GM23338 (cell line): Measurements from ENCODE around the gene UMODL1. TPM values are rescaled to one million over a fixed set of nuclear protein-coding genes. Genes with fewer than 3 reads are reported as not detected.

Experiments
- ATAC-seq: fragments of 200-7000 bp; cut with Tn5 transposase; 3 replicates; pipeline ENCODE4 v1.9.1; 2020
- DNase-seq: peaks from one replicate; pipeline ENCODE4 v3.0.0-alpha.2; 2015; ENCODE audit warnings: low spot score
- H2AFZ ChIP-seq: fragments of 200-600 bp; sonication (generic); 2 replicates; pipeline ENCODE4 v1.8.0; 2016; ENCODE audit warnings: antibody characterized with exemption, mild to moderate bottlenecking, moderate library complexity
- H3F3A ChIP-seq: fragments of 200-600 bp; sonication (generic); replicated peaks from 2 replicates; pipeline ENCODE4 v1.8.0; 2017; ENCODE audit warnings: antibody characterized with exemption, mixed run types, low read depth
- H3K27ac ChIP-seq: fragments of 200-600 bp; sonication (generic); 2 replicates; pipeline ENCODE4 v1.6.1; 2016; ENCODE audit warnings: low read depth
- H3K27me3 ChIP-seq: fragments of 200-600 bp; sonication (generic); 2 replicates; pipeline ENCODE4 v1.8.0; 2016; ENCODE audit warnings: mild to moderate bottlenecking, mixed run types, moderate library complexity; ENCODE audit not compliant: insufficient read depth
- H3K36me3 ChIP-seq: fragments of 200-600 bp; sonication (generic); 2 replicates; pipeline ENCODE4 v1.8.0; 2016; ENCODE audit warnings: mild to moderate bottlenecking; ENCODE audit not compliant: insufficient read depth
- H3K4me1 ChIP-seq: fragments of 200-600 bp; sonication (generic); 2 replicates; pipeline ENCODE4 v1.8.0; 2016; ENCODE audit warnings: mild to moderate bottlenecking, moderate library complexity; ENCODE audit not compliant: insufficient read depth
- H3K4me2 ChIP-seq: fragments of 200-600 bp; sonication (generic); 2 replicates; pipeline ENCODE4 v1.7.1; 2017; ENCODE audit warnings: mixed run types
- H3K4me3 ChIP-seq: fragments of 200-600 bp; sonication (generic); 2 replicates; pipeline ENCODE4 v1.6.1; 2016; ENCODE audit warnings: mixed run types
- H3K79me2 ChIP-seq: fragments of 200-600 bp; sonication (generic); replicated peaks from 2 replicates; pipeline ENCODE4 v1.8.0; 2017; ENCODE audit warnings: mild to moderate bottlenecking; ENCODE audit not compliant: insufficient read depth
- H3K9me2 ChIP-seq: fragments of 200-600 bp; sonication (generic); 2 replicates; pipeline ENCODE4 v1.8.0; 2017; ENCODE audit not compliant: insufficient read depth
- H4K20me1 ChIP-seq: fragments of 200-600 bp; sonication (generic); replicated peaks from 2 replicates; pipeline ENCODE4 v1.8.0; 2017; ENCODE audit warnings: mild to moderate bottlenecking; ENCODE audit not compliant: insufficient read depth
- H3K27ac Mint-ChIP-seq: 2 replicates; pipeline ENCODE4 v1.8.0; 2020; ENCODE audit warnings: inconsistent platforms, mild to moderate bottlenecking, moderate library complexity, mixed read lengths
- H3K27me3 Mint-ChIP-seq: 3 replicates; pipeline ENCODE4 v1.8.0; 2022; ENCODE audit warnings: low read depth, mild to moderate bottlenecking, moderate library complexity, mixed read lengths, inconsistent platforms; ENCODE audit not compliant: insufficient read depth, poor library complexity
- H3K36me3 Mint-ChIP-seq: 3 replicates; pipeline ENCODE4 v1.8.0; 2021; ENCODE audit warnings: low read depth, mild to moderate bottlenecking, inconsistent platforms, moderate library complexity, mixed read lengths
- H3K4me1 Mint-ChIP-seq: 3 replicates; pipeline ENCODE4 v1.8.0; 2020; ENCODE audit warnings: mild to moderate bottlenecking, inconsistent platforms, mixed read lengths
- H3K4me3 Mint-ChIP-seq: 3 replicates; pipeline ENCODE4 v1.8.0; 2021; ENCODE audit warnings: moderate library complexity, mild to moderate bottlenecking, inconsistent platforms, mixed read lengths
- H3K9me3 Mint-ChIP-seq: 3 replicates; pipeline ENCODE4 v1.8.0; 2020; ENCODE audit warnings: moderate library complexity, mild to moderate bottlenecking, inconsistent platforms, mixed read lengths
- CREB1 ChIP-seq: fragments of 250-450 bp; sonication (Bioruptor Pico); IDR thresholded peaks from 2 replicates; pipeline ENCODE4 v1.5.0; 2020; ENCODE audit warnings: low read depth, mild to moderate bottlenecking, moderate library complexity
- EZH2 ChIP-seq: fragments of 200-600 bp; sonication (generic); IDR thresholded peaks from one replicate; pipeline ENCODE4 v1.8.0; 2017; ENCODE audit warnings: antibody characterized with exemption, mild to moderate bottlenecking, low read depth; ENCODE audit not compliant: unreplicated experiment
- EZH2phosphoT487 ChIP-seq: fragments of 200-600 bp; sonication (generic); IDR thresholded peaks from one replicate; pipeline ENCODE4 v1.8.1; 2018; ENCODE audit warnings: antibody characterized with exemption; ENCODE audit not compliant: unreplicated experiment
- JUNB ChIP-seq: IDR thresholded peaks from one replicate; pipeline ENCODE4 v1.6.1; 2016; ENCODE audit warnings: antibody characterized with exemption; ENCODE audit not compliant: unreplicated experiment
- NANOG ChIP-seq: IDR thresholded peaks from 2 replicates; pipeline ENCODE4 v1.6.1; 2016; ENCODE audit warnings: antibody characterized with exemption, borderline replicate concordance
- POLR2AphosphoS5 ChIP-seq: IDR thresholded peaks from 2 replicates; pipeline ENCODE4 v1.6.1; 2016; ENCODE audit warnings: antibody characterized with exemption, low read depth
- STAT1 ChIP-seq: IDR thresholded peaks from one replicate; pipeline ENCODE4 v1.6.1; 2016; ENCODE audit warnings: antibody characterized with exemption; ENCODE audit not compliant: unreplicated experiment
- ZNF114 ChIP-seq: fragments of 250-450 bp; sonication (Bioruptor Pico); IDR thresholded peaks from 2 replicates; pipeline ENCODE4 v1.5.0; 2020; ENCODE audit warnings: mild to moderate bottlenecking, moderate library complexity
- ZNF331 ChIP-seq: fragments of 250-450 bp; sonication (Bioruptor Pico); IDR thresholded peaks from 2 replicates; pipeline ENCODE4 v1.5.0; 2020; ENCODE audit warnings: low read depth, mild to moderate bottlenecking, moderate library complexity
- ZNF462 ChIP-seq: fragments of 250-450 bp; sonication (Bioruptor Pico); IDR thresholded peaks from 2 replicates; pipeline ENCODE4 v1.5.0; 2020; ENCODE audit warnings: mild to moderate bottlenecking, moderate library complexity
- polyA plus RNA-seq: library from polyadenylated mRNA; unstranded; fragments of >200 nt; fragmentation: Nextera tagmentation; extraction: Ambion mirVana; gene quantifications from 2 replicates; pipeline ENCODE4 v1.2.1, GENCODE V29; 2016
- total RNA-seq: library from RNA; depleted of rRNA; stranded (reverse); fragments of >200 nt; shearing (Covaris generic); gene quantifications from 2 replicates; pipeline ENCODE4 v1.2.3, GENCODE V29; 2014
- TF ChIP-seq, protein P1 (sequence below), 2 experiments: fragments of 200-600 bp in 1 of 2; sonication (generic) in 1 of 2; conservative IDR thresholded peaks; 2 replicates each; pipeline versions ENCODE4 v1.5.1 to v1.6.1; 2016 to 2017; ENCODE audit warnings: antibody characterized with exemption in 2 of 2, low read depth in 2 of 2, mild to moderate bottlenecking in 2 of 2, moderate library complexity in 1 of 2
- TF ChIP-seq, protein P2 (sequence below): IDR thresholded peaks from one replicate; pipeline ENCODE4 v1.6.1; 2018; ENCODE audit warnings: antibody characterized with exemption; ENCODE audit not compliant: unreplicated experiment
- TF ChIP-seq, protein P3 (sequence below): IDR thresholded peaks from 2 replicates; pipeline ENCODE4 v1.6.1; 2016; ENCODE audit warnings: antibody characterized with exemption

The UMODL1 gene
- total and polyA plus RNA-seq, 2 experiments from 2014 or later: not detected

DNA sequence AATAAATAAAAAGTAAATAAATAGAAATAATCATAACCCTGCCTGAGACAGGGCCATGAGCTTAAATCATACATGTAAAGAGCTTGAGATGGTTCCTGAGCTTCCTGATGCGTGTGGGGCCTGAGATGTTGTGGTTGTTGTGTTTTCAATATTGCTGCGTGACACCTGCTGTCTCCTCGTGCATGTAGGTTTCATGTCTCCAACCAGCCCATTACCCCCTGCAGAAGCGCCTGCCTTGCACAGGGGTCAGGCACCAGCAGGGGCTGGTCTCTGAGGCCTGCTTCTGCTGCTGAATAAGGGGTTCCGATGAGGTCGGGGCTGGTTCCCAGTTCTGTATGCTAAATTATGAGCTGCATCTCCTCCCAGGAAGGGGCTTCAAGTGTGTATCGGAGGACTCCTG lies 15.9 kb downstream of the UMODL1 start:
- ATAC-seq (no peak), DNase-seq (no peak)
- no peaks in the 10 kb centered on the region for H3K9me2 ChIP-seq
- no peak overlapping the region for H2AFZ ChIP-seq
- no peaks in the 10 kb centered on the region for H3K79me2 ChIP-seq
- H3K27ac ChIP-seq: no peak overlapping the region
- TF ChIP-seq JUNB (no peak), EZH2 (no peak), STAT1 (no peak), ZNF462 (CRISPR knock-in tag) (no peak), NANOG (no peak), ZNF114 (CRISPR knock-in tag) (no peak), EZH2phosphoT487 (no peak), CREB1 (no peak), ZNF331 (no peak), POLR2AphosphoS5 (no peak)
- TF ChIP-seq, protein P1, sequence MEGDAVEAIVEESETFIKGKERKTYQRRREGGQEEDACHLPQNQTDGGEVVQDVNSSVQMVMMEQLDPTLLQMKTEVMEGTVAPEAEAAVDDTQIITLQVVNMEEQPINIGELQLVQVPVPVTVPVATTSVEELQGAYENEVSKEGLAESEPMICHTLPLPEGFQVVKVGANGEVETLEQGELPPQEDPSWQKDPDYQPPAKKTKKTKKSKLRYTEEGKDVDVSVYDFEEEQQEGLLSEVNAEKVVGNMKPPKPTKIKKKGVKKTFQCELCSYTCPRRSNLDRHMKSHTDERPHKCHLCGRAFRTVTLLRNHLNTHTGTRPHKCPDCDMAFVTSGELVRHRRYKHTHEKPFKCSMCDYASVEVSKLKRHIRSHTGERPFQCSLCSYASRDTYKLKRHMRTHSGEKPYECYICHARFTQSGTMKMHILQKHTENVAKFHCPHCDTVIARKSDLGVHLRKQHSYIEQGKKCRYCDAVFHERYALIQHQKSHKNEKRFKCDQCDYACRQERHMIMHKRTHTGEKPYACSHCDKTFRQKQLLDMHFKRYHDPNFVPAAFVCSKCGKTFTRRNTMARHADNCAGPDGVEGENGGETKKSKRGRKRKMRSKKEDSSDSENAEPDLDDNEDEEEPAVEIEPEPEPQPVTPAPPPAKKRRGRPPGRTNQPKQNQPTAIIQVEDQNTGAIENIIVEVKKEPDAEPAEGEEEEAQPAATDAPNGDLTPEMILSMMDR (conservative IDR thresholded peaks at IDR 0.05; ENCODE audit: low read depth in 2 of 2): no peak
- TF ChIP-seq, protein P2, sequence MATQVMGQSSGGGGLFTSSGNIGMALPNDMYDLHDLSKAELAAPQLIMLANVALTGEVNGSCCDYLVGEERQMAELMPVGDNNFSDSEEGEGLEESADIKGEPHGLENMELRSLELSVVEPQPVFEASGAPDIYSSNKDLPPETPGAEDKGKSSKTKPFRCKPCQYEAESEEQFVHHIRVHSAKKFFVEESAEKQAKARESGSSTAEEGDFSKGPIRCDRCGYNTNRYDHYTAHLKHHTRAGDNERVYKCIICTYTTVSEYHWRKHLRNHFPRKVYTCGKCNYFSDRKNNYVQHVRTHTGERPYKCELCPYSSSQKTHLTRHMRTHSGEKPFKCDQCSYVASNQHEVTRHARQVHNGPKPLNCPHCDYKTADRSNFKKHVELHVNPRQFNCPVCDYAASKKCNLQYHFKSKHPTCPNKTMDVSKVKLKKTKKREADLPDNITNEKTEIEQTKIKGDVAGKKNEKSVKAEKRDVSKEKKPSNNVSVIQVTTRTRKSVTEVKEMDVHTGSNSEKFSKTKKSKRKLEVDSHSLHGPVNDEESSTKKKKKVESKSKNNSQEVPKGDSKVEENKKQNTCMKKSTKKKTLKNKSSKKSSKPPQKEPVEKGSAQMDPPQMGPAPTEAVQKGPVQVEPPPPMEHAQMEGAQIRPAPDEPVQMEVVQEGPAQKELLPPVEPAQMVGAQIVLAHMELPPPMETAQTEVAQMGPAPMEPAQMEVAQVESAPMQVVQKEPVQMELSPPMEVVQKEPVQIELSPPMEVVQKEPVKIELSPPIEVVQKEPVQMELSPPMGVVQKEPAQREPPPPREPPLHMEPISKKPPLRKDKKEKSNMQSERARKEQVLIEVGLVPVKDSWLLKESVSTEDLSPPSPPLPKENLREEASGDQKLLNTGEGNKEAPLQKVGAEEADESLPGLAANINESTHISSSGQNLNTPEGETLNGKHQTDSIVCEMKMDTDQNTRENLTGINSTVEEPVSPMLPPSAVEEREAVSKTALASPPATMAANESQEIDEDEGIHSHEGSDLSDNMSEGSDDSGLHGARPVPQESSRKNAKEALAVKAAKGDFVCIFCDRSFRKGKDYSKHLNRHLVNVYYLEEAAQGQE: no peak
- TF ChIP-seq, protein P3, sequence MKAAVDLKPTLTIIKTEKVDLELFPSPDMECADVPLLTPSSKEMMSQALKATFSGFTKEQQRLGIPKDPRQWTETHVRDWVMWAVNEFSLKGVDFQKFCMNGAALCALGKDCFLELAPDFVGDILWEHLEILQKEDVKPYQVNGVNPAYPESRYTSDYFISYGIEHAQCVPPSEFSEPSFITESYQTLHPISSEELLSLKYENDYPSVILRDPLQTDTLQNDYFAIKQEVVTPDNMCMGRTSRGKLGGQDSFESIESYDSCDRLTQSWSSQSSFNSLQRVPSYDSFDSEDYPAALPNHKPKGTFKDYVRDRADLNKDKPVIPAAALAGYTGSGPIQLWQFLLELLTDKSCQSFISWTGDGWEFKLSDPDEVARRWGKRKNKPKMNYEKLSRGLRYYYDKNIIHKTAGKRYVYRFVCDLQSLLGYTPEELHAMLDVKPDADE: no peak
- Mint-ChIP-seq H3K4me1 (peaks cover 9% of the 10 kb centered on the region), H3K27me3 (peaks cover 11% of the 10 kb centered on the region), H3K4me3 (no peak overlapping the region), H3K9me3 (no peaks in the 10 kb centered on the region; the same call in 2 of the 3 replicates), H3K36me3 (no peaks in the 10 kb centered on the region), H3K27ac (no peak overlapping the region)
- H3K4me2 ChIP-seq: no peak overlapping the region
- no peak overlapping the region for H3K4me3 ChIP-seq
- no peaks in the 10 kb centered on the region for H3K36me3 ChIP-seq
- H3F3A ChIP-seq: no peaks in the 10 kb centered on the region
- 0 out of 2 replicates have a peak, but pooled peaks cover 1% of the 10 kb centered on the region for H3K4me1 ChIP-seq
- H4K20me1 ChIP-seq: no peaks in the 10 kb centered on the region
- H3K27me3 ChIP-seq: no peaks in the 10 kb centered on the region
